ENCODE results near the gene ESPL1. TPM values are rescaled to one million over a fixed set of nuclear protein-coding genes. Genes with fewer than 3 reads are reported as not detected.
A peak's percentile ranks its signal among the peaks of the same experiment; 100 is the strongest.
"Not testable (repeated sequence)": the region's sequence is repeated elsewhere in the genome, so short reads cannot be mapped to it uniquely, and the experiment has no call there.

Gene ESPL1
- total and polyA plus RNA-seq, 2 donors (not counting 1 experiment from before 2014, with no cell fraction given): 1.4 to 1.8 TPM

DNA sequence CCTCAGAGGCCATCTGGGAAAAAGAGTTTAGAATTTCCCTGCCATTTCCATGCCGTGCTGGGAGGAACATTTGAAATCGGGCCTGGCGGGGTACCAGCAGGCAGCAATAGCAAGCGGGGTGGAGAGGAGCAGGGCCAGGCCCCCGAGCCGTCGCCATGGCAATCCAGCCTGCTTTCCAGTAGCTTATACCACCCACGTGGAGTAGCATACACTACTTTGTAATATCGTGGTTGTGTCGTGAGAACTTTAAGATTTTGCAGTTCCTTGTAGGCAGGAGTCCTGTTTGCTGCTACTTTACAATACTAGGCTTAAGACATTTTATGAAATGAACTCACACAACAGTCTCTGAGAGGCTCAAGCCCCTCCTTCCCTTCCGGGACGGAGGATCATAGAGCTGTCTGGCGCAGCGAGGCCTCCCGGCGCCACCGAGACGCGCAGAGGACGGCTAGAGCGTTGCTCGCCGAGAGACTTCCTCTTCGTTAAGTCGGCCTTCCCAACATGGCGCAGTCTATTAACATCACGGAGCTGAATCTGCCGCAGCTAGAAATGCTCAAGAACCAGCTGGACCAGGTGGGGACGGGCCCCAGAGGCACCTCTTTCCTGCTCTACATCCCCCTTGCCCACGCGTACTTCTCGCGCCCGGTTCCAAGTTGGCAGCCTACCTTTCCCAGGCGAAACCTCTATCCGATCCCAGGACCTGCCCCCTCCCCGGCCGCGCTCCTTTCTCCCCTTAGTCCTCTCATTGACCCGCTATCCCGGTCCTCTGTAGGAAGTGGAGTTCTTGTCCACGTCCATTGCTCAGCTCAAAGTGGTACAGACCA, 27.2 kb downstream of the ESPL1 start, which contains the start of gene PFDN5:
Gene PFDN5, plus strand, starts transcription at position 473 of the 821 bp plus-strand sequence. Its CDS starts 26 bp downstream, at position 499.
- peaks cover 25% of the 10 kb centered on the region for H3K79me2 ChIP-seq (ENCODE audit: control insufficient read depth, insufficient read depth, low read length)
- peaks cover 24% of the 10 kb centered on the region for H3K4me1 ChIP-seq (ENCODE audit: control insufficient read depth, extremely low read depth, insufficient read depth, low read length)
- H3K27ac ChIP-seq (ENCODE audit: insufficient read depth, low read length): peak within 1 kb of the TSS; percentile 95
- peak; percentile 92 to 94 for DNase-seq (ENCODE audit: low read depth in 2 of 2)
- peaks cover 10% of the 10 kb centered on the region for H3K36me3 ChIP-seq (ENCODE audit: control insufficient read depth, insufficient read depth, low read length)
- H3K9ac ChIP-seq (ENCODE audit: insufficient read depth, low read length): peak within 1 kb of the TSS; percentile 90
- H2AFZ ChIP-seq (ENCODE audit: low read length): peak within 1 kb of the TSS; percentile 92
- H4K20me1 ChIP-seq (ENCODE audit: control insufficient read depth, extremely low read depth, insufficient read depth, low read length): no peaks in the 10 kb centered on the region
- no peaks in the 10 kb centered on the region for H3K27me3 ChIP-seq (ENCODE audit: control insufficient read depth, insufficient read depth, low read length)
- no peaks in the 10 kb centered on the region for H3K9me3 ChIP-seq (ENCODE audit: control insufficient read depth, insufficient read depth, low read depth, low read length)
- H3K4me3 ChIP-seq (replicated peaks in 1 of 4; ENCODE audit: control extremely low read depth in 1 of 4, insufficient read depth in 1 of 4, low read depth in 3 of 4, low read length in 4 of 4): peak within 1 kb of the TSS; percentile 76 to 94 (median 86)
- H3K4me2 ChIP-seq (ENCODE audit: extremely low read depth, insufficient read depth, low read length): peak within 1 kb of the TSS; percentile 75
- TF ChIP-seq CTCF (conservative IDR thresholded peaks at IDR 0.05 in 1 of 2, IDR thresholded peaks at IDR 0.05 in 1 of 2; ENCODE audit: low read depth in 1 of 2, low read length in 2 of 2) (no peak), EZH2 (IDR thresholded peaks at IDR 0.05; ENCODE audit: low read length, missing control alignments) (no peak)

GRCh38 chr12:53295891-53296219, 27.8 kb downstream of the ESPL1 start:
- Histone ChIP-seq H3K4me3 (replicated peaks in 1 of 4; ENCODE audit: control extremely low read depth in 1 of 4, insufficient read depth in 1 of 4, low read depth in 3 of 4, low read length in 4 of 4) (peak overlapping the region; percentile 76 to 94 (median 86)), H3K27ac (ENCODE audit: insufficient read depth, low read length) (peak overlapping the region; percentile 95), H4K20me1 (ENCODE audit: control insufficient read depth, extremely low read depth, insufficient read depth, low read length) (no peaks in the 10 kb centered on the region), H2AFZ (ENCODE audit: low read length) (peak overlapping the region; percentile 77), H3K27me3 (ENCODE audit: control insufficient read depth, insufficient read depth, low read length) (no peaks in the 10 kb centered on the region), H3K4me2 (ENCODE audit: extremely low read depth, insufficient read depth, low read length) (peak overlapping the region; percentile 61), H3K9ac (ENCODE audit: insufficient read depth, low read length) (peak overlapping the region; percentile 90), H3K9me3 (ENCODE audit: control insufficient read depth, insufficient read depth, low read depth, low read length) (no peaks in the 10 kb centered on the region), H3K4me1 (ENCODE audit: control insufficient read depth, extremely low read depth, insufficient read depth, low read length) (peaks cover 20% of the 10 kb centered on the region), H3K79me2 (ENCODE audit: control insufficient read depth, insufficient read depth, low read length) (peaks cover 29% of the 10 kb centered on the region), H3K36me3 (ENCODE audit: control insufficient read depth, insufficient read depth, low read length) (peaks cover 8% of the 10 kb centered on the region)
- TF ChIP-seq EZH2 (IDR thresholded peaks at IDR 0.05; ENCODE audit: low read length, missing control alignments) (no peak), CTCF (conservative IDR thresholded peaks at IDR 0.05 in 1 of 2, IDR thresholded peaks at IDR 0.05 in 1 of 2; ENCODE audit: low read depth in 1 of 2, low read length in 2 of 2) (no peak)
- no peak for DNase-seq (ENCODE audit: low read depth in 2 of 2)

DNA sequence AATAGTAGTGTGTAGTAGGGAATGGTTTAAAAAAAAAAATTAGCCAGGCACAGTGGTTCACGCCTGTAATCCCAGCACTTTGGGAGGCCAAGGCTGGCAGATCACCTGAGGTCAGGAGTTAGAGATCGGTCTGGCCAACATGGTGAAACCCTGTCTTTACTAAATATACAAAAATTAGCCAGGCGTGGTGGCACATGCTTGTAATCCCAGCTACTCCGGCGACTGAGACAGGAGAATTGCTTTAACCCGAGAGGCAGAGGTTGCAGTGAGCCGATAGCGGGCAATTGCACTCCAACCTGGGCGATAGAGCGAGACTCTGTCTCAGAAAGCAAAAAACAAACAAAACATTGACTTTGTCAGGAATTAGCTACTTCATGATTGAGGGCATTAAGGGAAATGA, 29.0 kb downstream of the ESPL1 start:
- H3K79me2 ChIP-seq (ENCODE audit: control insufficient read depth, insufficient read depth, low read length): peaks cover 37% of the 10 kb centered on the region
- peaks cover 20% of the 10 kb centered on the region for H3K4me1 ChIP-seq (ENCODE audit: control insufficient read depth, extremely low read depth, insufficient read depth, low read length)
- not testable (repeated sequence) for DNase-seq (ENCODE audit: low read depth in 2 of 2); H3K27me3 ChIP-seq (ENCODE audit: control insufficient read depth, insufficient read depth, low read length); H3K9me3 ChIP-seq (ENCODE audit: control insufficient read depth, insufficient read depth, low read depth, low read length); H3K36me3 ChIP-seq (ENCODE audit: control insufficient read depth, insufficient read depth, low read length); H2AFZ ChIP-seq (ENCODE audit: low read length); H3K9ac ChIP-seq (ENCODE audit: insufficient read depth, low read length); H4K20me1 ChIP-seq (ENCODE audit: control insufficient read depth, extremely low read depth, insufficient read depth, low read length)
- H3K4me3 ChIP-seq (replicated peaks in 1 of 4; ENCODE audit: control extremely low read depth in 1 of 4, insufficient read depth in 1 of 4, low read depth in 3 of 4, low read length in 4 of 4): peak overlapping the region in 1 of 4 experiments; percentile 89
- H3K27ac ChIP-seq (ENCODE audit: insufficient read depth, low read length): peak overlapping the region; percentile 95
- H3K4me2 ChIP-seq (ENCODE audit: extremely low read depth, insufficient read depth, low read length): peak overlapping the region; percentile 59

Measured in fibroblast of lung (primary cell).